SK-N-SH treated with all-trans-retinoic acid at 6 μM for 48 hours (cell line): ENCODE results near the gene GRID1.

Source experiments
- CREB5 ChIP-seq: fragments of 250-450 bp; sonication (Bioruptor Pico); IDR thresholded peaks from 2 replicates; pipeline ENCODE4 v1.5.1; 2020; ENCODE audit warnings: low read depth, mild to moderate bottlenecking, moderate library complexity
- ISL1 ChIP-seq: fragments of 250-450 bp; sonication (Bioruptor Pico); IDR thresholded peaks from 2 replicates; pipeline ENCODE4 v2.1.2; 2022; ENCODE audit warnings: mild to moderate bottlenecking, moderate library complexity
- OSR1 ChIP-seq: fragments of 250-450 bp; sonication (Bioruptor Pico); IDR thresholded peaks from 2 replicates; pipeline ENCODE4 v1.8.0; 2022; ENCODE audit warnings: moderate library complexity, mild to moderate bottlenecking, inconsistent platforms
- ZC3H10 ChIP-seq: fragments of 250-450 bp; sonication (Bioruptor Pico); IDR thresholded peaks from 2 replicates; pipeline ENCODE4 v1.5.1; 2021; ENCODE audit warnings: mild to moderate bottlenecking, moderate library complexity
- ZFP3 ChIP-seq: fragments of 250-450 bp; sonication (Bioruptor Pico); IDR thresholded peaks from 2 replicates; pipeline ENCODE4 v1.5.0; 2020; ENCODE audit warnings: mild to moderate bottlenecking, moderate library complexity

GRCh38 chr10:86210416-86210815 is 156.2 kb downstream of the GRID1 start:
- no peak for TF ChIP-seq ZC3H10 (CRISPR knock-in tag)
- no peak for TF ChIP-seq ISL1 (CRISPR knock-in tag)
- no peak for TF ChIP-seq OSR1
- TF ChIP-seq ZFP3 (CRISPR knock-in tag): no peak
- TF ChIP-seq CREB5: no peak
